ENCODE measurements around the gene DUXA. TPM values are rescaled to one million over a fixed set of nuclear protein-coding genes. Genes with fewer than 3 reads are reported as not detected.
"Not testable (repeated sequence)": the region's sequence is repeated elsewhere in the genome, so short reads cannot be mapped to it uniquely, and the experiment has no call there.

The DUXA gene
- total RNA-seq, 1 experiment from 2014 or later, result not detected

GRCh38 chr19:57190301-57190700 lies 23.0 kb upstream of the DUXA start:
- DNase-seq, result no peak
- Histone ChIP-seq H3K9me2 (replicated peaks; ENCODE audit: insufficient read depth, low read length) (no peaks in the 10 kb centered on the region), H3K9me3 (ENCODE audit: low read length) (peaks cover 20% of the 10 kb centered on the region), H3K79me2 (ENCODE audit: low read length) (peaks cover 37% of the 10 kb centered on the region), H3K4me2 (ENCODE audit: low read depth, low read length, poor library complexity, severe bottlenecking) (no peak overlapping the region), H3K4me3 (ENCODE audit: low read length) (peak overlapping the region; percentile 88; the same call in 1 of the 2 replicates), H3K27ac (ENCODE audit: low read length) (no peak overlapping the region), H3K4me1 (ENCODE audit: low read length) (peaks cover 18% of the 10 kb centered on the region), H4K20me1 (ENCODE audit: insufficient read depth, low read depth, low read length) (peaks cover 9% of the 10 kb centered on the region), H3K36me3 (ENCODE audit: insufficient read depth, low read length) (peaks cover 30% of the 10 kb centered on the region), H2AFZ (ENCODE audit: low read length) (no peak overlapping the region), H3K9ac (ENCODE audit: low read length) (no peak overlapping the region), H3K27me3 (ENCODE audit: low read length) (no peaks in the 10 kb centered on the region)

- Histone ChIP-seq H2AFZ (ENCODE audit: low read length) (peak overlapping the region; percentile 87), H3K4me2 (ENCODE audit: low read depth, low read length, poor library complexity, severe bottlenecking) (peak overlapping the region; percentile 34), H3K9ac (ENCODE audit: low read length) (peak overlapping the region; percentile 45), H3K4me3 (ENCODE audit: low read length) (peak overlapping the region; percentile 27), H4K20me1 (ENCODE audit: insufficient read depth, low read depth, low read length) (no peaks in the 10 kb centered on the region), H3K27me3 (ENCODE audit: low read length) (no peaks in the 10 kb centered on the region), H3K9me3 (ENCODE audit: low read length) (peaks cover 11% of the 10 kb centered on the region; the same call in 1 of the 2 replicates), H3K36me3 (ENCODE audit: insufficient read depth, low read length) (0 out of 2 replicates have a peak, but pooled peaks cover 9% of the 10 kb centered on the region), H3K4me1 (ENCODE audit: low read length) (peaks cover 8% of the 10 kb centered on the region), H3K9me2 (replicated peaks; ENCODE audit: insufficient read depth, low read length) (no peaks in the 10 kb centered on the region), H3K27ac (ENCODE audit: low read length) (no peak overlapping the region), H3K79me2 (ENCODE audit: low read length) (0 out of 2 replicates have a peak, but pooled peaks cover 9% of the 10 kb centered on the region)
- peak; percentile 72 for DNase-seq
Observed at GRCh38 chr19:57171551-57172081, 4.3 kb upstream of the DUXA start.

- no peak overlapping the region for H2AFZ ChIP-seq (ENCODE audit: low read length)
- H3K4me1 ChIP-seq (ENCODE audit: low read length), result no peaks in the 10 kb centered on the region
- H3K9ac ChIP-seq (ENCODE audit: low read length), result no peak overlapping the region
- H3K27me3 ChIP-seq (ENCODE audit: low read length), result no peaks in the 10 kb centered on the region
- H3K36me3 ChIP-seq (ENCODE audit: insufficient read depth, low read length), result no peaks in the 10 kb centered on the region
- no peaks in the 10 kb centered on the region for H4K20me1 ChIP-seq (ENCODE audit: insufficient read depth, low read depth, low read length)
- H3K27ac ChIP-seq (ENCODE audit: low read length), result no peak overlapping the region
- no peak for DNase-seq
- no peak overlapping the region for H3K4me3 ChIP-seq (ENCODE audit: low read length)
- no peaks in the 10 kb centered on the region for H3K9me3 ChIP-seq (ENCODE audit: low read length)
- no peaks in the 10 kb centered on the region for H3K79me2 ChIP-seq (ENCODE audit: low read length)
- no peak overlapping the region for H3K4me2 ChIP-seq (ENCODE audit: low read depth, low read length, poor library complexity, severe bottlenecking)
- H3K9me2 ChIP-seq (replicated peaks; ENCODE audit: insufficient read depth, low read length), result no peaks in the 10 kb centered on the region
Observed at GRCh38 chr19:57165846-57166245, 1.4 kb downstream of the DUXA start.

GRCh38 chr19:57161985-57162539 lies 5.2 kb downstream of the DUXA start:
- no peak overlapping the region for H3K27ac ChIP-seq (ENCODE audit: low read length)
- H3K4me1 ChIP-seq (ENCODE audit: low read length), result no peaks in the 10 kb centered on the region
- H3K9ac ChIP-seq (ENCODE audit: low read length), result no peak overlapping the region
- H3K36me3 ChIP-seq (ENCODE audit: insufficient read depth, low read length), result no peaks in the 10 kb centered on the region
- H3K4me3 ChIP-seq (ENCODE audit: low read length), result no peak overlapping the region
- H3K27me3 ChIP-seq (ENCODE audit: low read length), result no peaks in the 10 kb centered on the region
- H3K4me2 ChIP-seq (ENCODE audit: low read depth, low read length, poor library complexity, severe bottlenecking), result no peak overlapping the region
- no peaks in the 10 kb centered on the region for H4K20me1 ChIP-seq (ENCODE audit: insufficient read depth, low read depth, low read length)
- no peaks in the 10 kb centered on the region for H3K9me2 ChIP-seq (replicated peaks; ENCODE audit: insufficient read depth, low read length)
- no peaks in the 10 kb centered on the region for H3K79me2 ChIP-seq (ENCODE audit: low read length)
- no peak for DNase-seq
- H3K9me3 ChIP-seq (ENCODE audit: low read length), result no peaks in the 10 kb centered on the region
- H2AFZ ChIP-seq (ENCODE audit: low read length), result no peak overlapping the region

- H2AFZ ChIP-seq (ENCODE audit: low read length), result no peak overlapping the region
- no peaks in the 10 kb centered on the region for H3K36me3 ChIP-seq (ENCODE audit: insufficient read depth, low read length)
- no peak overlapping the region for H3K9ac ChIP-seq (ENCODE audit: low read length)
- H3K27ac ChIP-seq (ENCODE audit: low read length), result no peak overlapping the region
- DNase-seq, result no peak
- no peaks in the 10 kb centered on the region for H3K79me2 ChIP-seq (ENCODE audit: low read length)
- no peaks in the 10 kb centered on the region for H3K9me2 ChIP-seq (replicated peaks; ENCODE audit: insufficient read depth, low read length)
- no peak overlapping the region for H3K4me3 ChIP-seq (ENCODE audit: low read length)
- H3K9me3 ChIP-seq (ENCODE audit: low read length), result no peaks in the 10 kb centered on the region
- no peaks in the 10 kb centered on the region for H3K4me1 ChIP-seq (ENCODE audit: low read length)
- H3K4me2 ChIP-seq (ENCODE audit: low read depth, low read length, poor library complexity, severe bottlenecking), result no peak overlapping the region
- no peaks in the 10 kb centered on the region; the same call in 1 of the 2 replicates for H3K27me3 ChIP-seq (ENCODE audit: low read length)
- no peaks in the 10 kb centered on the region for H4K20me1 ChIP-seq (ENCODE audit: insufficient read depth, low read depth, low read length)
Observed at GRCh38 chr19:57152921-57153320, 14.4 kb downstream of the DUXA start.

- Histone ChIP-seq H4K20me1 (ENCODE audit: insufficient read depth, low read depth, low read length) (no peaks in the 10 kb centered on the region), H3K4me2 (ENCODE audit: low read depth, low read length, poor library complexity, severe bottlenecking) (no peak overlapping the region), H3K4me1 (ENCODE audit: low read length) (no peaks in the 10 kb centered on the region), H3K9me2 (replicated peaks; ENCODE audit: insufficient read depth, low read length) (no peaks in the 10 kb centered on the region), H3K9ac (ENCODE audit: low read length) (no peak overlapping the region), H3K9me3 (ENCODE audit: low read length) (no peaks in the 10 kb centered on the region), H3K79me2 (ENCODE audit: low read length) (no peaks in the 10 kb centered on the region), H3K27ac (ENCODE audit: low read length) (no peak overlapping the region), H3K27me3 (ENCODE audit: low read length) (no peaks in the 10 kb centered on the region), H3K36me3 (ENCODE audit: insufficient read depth, low read length) (no peaks in the 10 kb centered on the region), H2AFZ (ENCODE audit: low read length) (no peak overlapping the region), H3K4me3 (ENCODE audit: low read length) (no peak overlapping the region)
- DNase-seq, result no peak
Observed at GRCh38 chr19:57141699-57142098, 25.6 kb downstream of the DUXA start.

GRCh38 chr19:57135797-57136196 lies 31.5 kb downstream of the DUXA start:
- no peak overlapping the region for H3K4me3 ChIP-seq (ENCODE audit: low read length)
- no peaks in the 10 kb centered on the region for H3K36me3 ChIP-seq (ENCODE audit: insufficient read depth, low read length)

GRCh38 chr19:57127403-57127802 lies 39.9 kb downstream of the DUXA start:
- not testable (repeated sequence) for H3K9me2 ChIP-seq (replicated peaks; ENCODE audit: insufficient read depth, low read length); H3K36me3 ChIP-seq (ENCODE audit: insufficient read depth, low read length); H3K4me2 ChIP-seq (ENCODE audit: low read depth, low read length, poor library complexity, severe bottlenecking); H2AFZ ChIP-seq (ENCODE audit: low read length); H3K4me1 ChIP-seq (ENCODE audit: low read length); H3K9me3 ChIP-seq (ENCODE audit: low read length); H3K4me3 ChIP-seq (ENCODE audit: low read length); H3K79me2 ChIP-seq (ENCODE audit: low read length); H3K27ac ChIP-seq (ENCODE audit: low read length); H3K27me3 ChIP-seq (ENCODE audit: low read length); H3K9ac ChIP-seq (ENCODE audit: low read length); DNase-seq; H4K20me1 ChIP-seq (ENCODE audit: insufficient read depth, low read depth, low read length)

More at GRCh38 chr19:57135797-57136196, 31.5 kb downstream of the DUXA start:
- Histone ChIP-seq H3K9me2 (replicated peaks; ENCODE audit: insufficient read depth, low read length) (no peaks in the 10 kb centered on the region), H2AFZ (ENCODE audit: low read length) (no peak overlapping the region), H3K27ac (ENCODE audit: low read length) (no peak overlapping the region), H3K27me3 (ENCODE audit: low read length) (no peaks in the 10 kb centered on the region), H3K9ac (ENCODE audit: low read length) (no peak overlapping the region), H3K4me1 (ENCODE audit: low read length) (no peaks in the 10 kb centered on the region), H4K20me1 (ENCODE audit: insufficient read depth, low read depth, low read length) (no peaks in the 10 kb centered on the region), H3K9me3 (ENCODE audit: low read length) (no peaks in the 10 kb centered on the region), H3K4me2 (ENCODE audit: low read depth, low read length, poor library complexity, severe bottlenecking) (no peak overlapping the region), H3K79me2 (ENCODE audit: low read length) (no peaks in the 10 kb centered on the region)
- DNase-seq, result no peak
